KOPT-K1 (cell line): ENCODE data around the gene UQCC3.
"Not testable (repeated sequence)": the region's sequence is repeated elsewhere in the genome, so short reads cannot be mapped to it uniquely, and the experiment has no call there.

Source experiments
- H3K27ac ChIP-seq: fragments of 200-600 bp; sonication (generic); 2 replicates; pipeline ENCODE4 v1.5.1; 2016; ENCODE audit warnings: antibody characterized with exemption, mild to moderate bottlenecking, low read depth, low read length; ENCODE audit not compliant: poor library complexity, severe bottlenecking
- H3K36me3 ChIP-seq: fragments of 200-600 bp; sonication (generic); 2 replicates; pipeline ENCODE4 v1.5.1; 2017; ENCODE audit warnings: antibody characterized with exemption, mild to moderate bottlenecking, low read length, moderate library complexity; ENCODE audit not compliant: insufficient read depth
- H3K9me3 ChIP-seq: fragments of 200-600 bp; sonication (generic); 2 replicates; pipeline ENCODE4 v1.5.1; 2017; ENCODE audit warnings: antibody characterized with exemption, low read length, mild to moderate bottlenecking; ENCODE audit not compliant: insufficient read depth, poor library complexity, severe bottlenecking

Gene UQCC3

GRCh38 chr11:62652161-62653006 lies 19.1 kb upstream of the UQCC3 start:
- Histone ChIP-seq H3K9me3 (no peaks in the 10 kb centered on the region), H3K36me3 (peaks cover 25% of the 10 kb centered on the region), H3K27ac (peak overlapping the region; percentile 76)

- Histone ChIP-seq H3K27ac (no peak overlapping the region), H3K9me3 (no peaks in the 10 kb centered on the region), H3K36me3 (peaks cover 6% of the 10 kb centered on the region)
Observed at GRCh38 chr11:62654297-62654696, 17.2 kb upstream of the UQCC3 start.

GRCh38 chr11:62656796-62657429 lies 14.6 kb upstream of the UQCC3 start:
- Histone ChIP-seq H3K9me3 (no peaks in the 10 kb centered on the region), H3K36me3 (peaks cover 14% of the 10 kb centered on the region; the same call in 1 of the 2 replicates), H3K27ac (no peak overlapping the region)

GRCh38 chr11:62664405-62665074 lies 6.9 kb upstream of the UQCC3 start:
- Histone ChIP-seq H3K36me3 (peaks cover 52% of the 10 kb centered on the region), H3K27ac (peak overlapping the region; percentile 84)

GRCh38 chr11:62665075-62665598 lies 6.3 kb upstream of the UQCC3 start, which contains the start of the genes C11orf98 and CSKMT:
Gene C11orf98, minus strand, starts transcription at chr11:62665210. Its CDS starts 41 bp downstream, at chr11:62665169.
Gene CSKMT, plus strand, starts transcription at chr11:62665312. Its CDS starts 568 bp downstream, at chr11:62665880.
- no peaks in the 10 kb centered on the region for H3K9me3 ChIP-seq
- H3K27ac ChIP-seq, result peak within 1 kb of the TSS; percentile 84
- peaks cover 56% of the 10 kb centered on the region for H3K36me3 ChIP-seq

More at GRCh38 chr11:62664405-62665074, 6.9 kb upstream of the UQCC3 start:
- H3K9me3 ChIP-seq, result no peaks in the 10 kb centered on the region

GRCh38 chr11:62665599-62666258 lies 5.7 kb upstream of the UQCC3 start:
- Histone ChIP-seq H3K36me3 (peaks cover 52% of the 10 kb centered on the region), H3K27ac (peak overlapping the region; percentile 84), H3K9me3 (no peaks in the 10 kb centered on the region)

GRCh38 chr11:62666259-62666926 lies 5.1 kb upstream of the UQCC3 start:
- no peaks in the 10 kb centered on the region for H3K9me3 ChIP-seq
- peaks cover 47% of the 10 kb centered on the region for H3K36me3 ChIP-seq
- H3K27ac ChIP-seq, result peak overlapping the region; percentile 84

GRCh38 chr11:62667460-62667859 lies 4.0 kb upstream of the UQCC3 start:
- Histone ChIP-seq H3K9me3 (no peaks in the 10 kb centered on the region), H3K36me3 (peaks cover 37% of the 10 kb centered on the region), H3K27ac (no peak overlapping the region)

GRCh38 chr11:62669420-62670161 lies 1.9 kb upstream of the UQCC3 start:
- peaks cover 47% of the 10 kb centered on the region for H3K36me3 ChIP-seq
- no peaks in the 10 kb centered on the region for H3K9me3 ChIP-seq
- peak overlapping the region; percentile 4 for H3K27ac ChIP-seq

GRCh38 chr11:62671236-62671607 lies 251 bp upstream of the UQCC3 start:
- no peaks in the 10 kb centered on the region for H3K9me3 ChIP-seq
- H3K27ac ChIP-seq, result peak overlapping the region; percentile 93
- peaks cover 58% of the 10 kb centered on the region for H3K36me3 ChIP-seq

- Histone ChIP-seq H3K9me3 (no peaks in the 10 kb centered on the region), H3K36me3 (peaks cover 57% of the 10 kb centered on the region), H3K27ac (no peak overlapping the region)
Observed at GRCh38 chr11:62673196-62673525, 1.7 kb downstream of the UQCC3 start.

GRCh38 chr11:62675415-62675814 lies 3.9 kb downstream of the UQCC3 start:
- H3K27ac ChIP-seq, H3K9me3 ChIP-seq: not testable (repeated sequence)
- H3K36me3 ChIP-seq, result peaks cover 50% of the 10 kb centered on the region

- Histone ChIP-seq H3K9me3 (no peaks in the 10 kb centered on the region), H3K36me3 (peaks cover 50% of the 10 kb centered on the region), H3K27ac (no peak overlapping the region)
Observed at GRCh38 chr11:62676698-62677097, 5.2 kb downstream of the UQCC3 start.

GRCh38 chr11:62677156-62677555 lies 5.7 kb downstream of the UQCC3 start:
- Histone ChIP-seq H3K36me3 (peaks cover 50% of the 10 kb centered on the region), H3K27ac (no peak overlapping the region)

More at GRCh38 chr11:62677156-62677555, 5.7 kb downstream of the UQCC3 start:
- no peaks in the 10 kb centered on the region for H3K9me3 ChIP-seq
